ENCODE results near the gene CD9. TPM values are rescaled to one million over a fixed set of nuclear protein-coding genes. Genes with fewer than 3 reads are reported as not detected.
A peak's percentile ranks its signal among the peaks of the same experiment; 100 is the strongest.
"Not testable (repeated sequence)": the region's sequence is repeated elsewhere in the genome, so short reads cannot be mapped to it uniquely, and the experiment has no call there.

CD9 gene, protein sequence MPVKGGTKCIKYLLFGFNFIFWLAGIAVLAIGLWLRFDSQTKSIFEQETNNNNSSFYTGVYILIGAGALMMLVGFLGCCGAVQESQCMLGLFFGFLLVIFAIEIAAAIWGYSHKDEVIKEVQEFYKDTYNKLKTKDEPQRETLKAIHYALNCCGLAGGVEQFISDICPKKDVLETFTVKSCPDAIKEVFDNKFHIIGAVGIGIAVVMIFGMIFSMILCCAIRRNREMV
- total RNA-seq: 1 to 10 TPM; 1.5 to 2.3 TPM

DNA sequence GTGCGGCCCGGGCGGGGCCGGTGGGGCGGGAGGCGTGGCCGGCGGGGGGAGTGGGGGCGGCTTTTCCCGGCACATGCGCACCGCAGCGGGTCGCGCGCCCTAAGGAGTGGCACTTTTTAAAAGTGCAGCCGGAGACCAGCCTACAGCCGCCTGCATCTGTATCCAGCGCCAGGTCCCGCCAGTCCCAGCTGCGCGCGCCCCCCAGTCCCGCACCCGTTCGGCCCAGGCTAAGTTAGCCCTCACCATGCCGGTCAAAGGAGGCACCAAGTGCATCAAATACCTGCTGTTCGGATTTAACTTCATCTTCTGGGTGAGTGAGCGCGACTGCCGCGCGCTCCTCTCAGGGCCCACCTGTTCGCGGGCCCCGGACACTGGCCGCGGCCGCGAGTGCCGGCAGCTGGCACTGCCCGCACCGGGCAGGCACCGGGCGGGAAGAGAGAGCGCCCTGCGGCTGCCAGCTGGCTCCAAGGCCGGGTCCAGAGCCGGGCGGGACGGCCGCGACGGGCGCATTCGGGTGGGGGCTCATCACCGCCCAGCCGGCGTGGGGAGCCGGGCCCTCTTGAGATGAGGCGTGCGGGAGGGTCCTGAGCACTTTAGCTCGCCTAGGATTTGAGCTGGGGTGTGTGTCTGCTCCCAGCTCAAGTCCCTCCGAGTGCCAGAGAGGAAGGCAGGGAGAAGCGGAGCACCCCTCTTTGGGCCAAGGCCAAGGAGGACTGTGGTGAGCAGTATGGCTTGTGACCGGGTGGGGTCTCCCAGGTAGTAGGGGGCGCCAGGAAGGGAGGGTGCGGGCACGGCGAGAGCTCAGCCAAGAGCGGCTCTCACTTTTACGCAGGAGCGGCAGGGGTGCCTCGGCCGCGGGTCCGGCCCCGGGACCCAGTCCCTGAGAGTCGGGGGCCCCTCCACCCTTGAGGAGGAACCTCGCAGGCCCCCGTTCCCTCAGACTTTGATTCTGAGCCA is at the start of gene CD9:
TSS of gene CD9 (plus strand) at position 145 of the 957 bp plus-strand sequence. CDS start at position 245, 100 bp downstream.
- Mint-ChIP-seq H3K4me3 (peak within 1 kb of the TSS; percentile 24), H3K27me3 (peaks cover 49% of the 10 kb centered on the region), H3K36me3 (no peaks in the 10 kb centered on the region), H3K4me1 (ENCODE audit: low read depth) (peaks cover 6% of the 10 kb centered on the region), H3K9me3 (no peaks in the 10 kb centered on the region), H3K27ac (no peak within 1 kb of the TSS)
- DNase-seq: peak; percentile 32
- CTCF ChIA-PET: interaction anchor here (1.0 to 6.3 kb wide), 3 partner anchors 77 to 395 kb away, joined by 3 to 39 read pairs (median 8); no protein-coding TSS in a partner anchor
- POLR2A ChIA-PET: interaction anchor here (1.2 kb wide), 1 partner anchor 77 kb away, joined by 3 read pairs; no protein-coding TSS in a partner anchor
- intact Hi-C loops (cut with micrococcal nuclease): no loop called here

DNA sequence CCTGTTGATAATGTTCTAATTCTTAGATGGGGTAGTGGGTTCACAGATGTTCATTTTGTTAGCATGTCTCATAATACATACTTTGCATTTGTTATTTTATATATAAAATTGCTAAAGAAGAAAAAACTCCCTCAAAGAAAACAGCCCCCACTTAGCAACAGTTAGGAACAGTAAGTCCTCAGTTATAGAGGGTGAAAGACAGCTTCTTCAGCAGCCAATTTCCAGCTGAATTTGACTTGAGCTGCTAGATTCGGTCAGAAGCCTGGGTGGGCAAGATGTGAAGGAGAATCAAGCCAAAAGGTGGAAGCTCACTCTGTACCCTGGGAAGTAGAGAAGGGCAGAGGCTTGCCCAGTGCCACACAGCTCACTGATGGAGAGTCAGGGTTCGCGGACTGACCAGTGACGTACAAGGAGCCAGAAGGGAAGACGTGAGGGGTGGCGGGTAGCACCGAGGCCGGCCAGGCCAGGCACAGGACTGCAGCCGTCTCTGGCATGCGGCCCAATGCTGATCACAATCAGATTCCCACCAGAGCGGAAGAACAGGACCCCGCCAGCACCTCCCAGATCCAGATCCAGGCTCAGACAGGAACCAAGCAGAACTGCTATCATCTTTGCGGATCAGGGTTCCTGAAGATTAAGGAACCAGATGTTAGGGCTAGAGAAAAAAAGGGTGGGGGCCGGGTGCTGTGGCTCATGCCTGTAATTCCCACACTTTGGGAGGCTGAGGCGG is 45.3 kb upstream of the CD9 start:
- Mint-ChIP-seq H3K4me3 (no peak overlapping the region), H3K36me3 (no peaks in the 10 kb centered on the region), H3K9me3 (no peaks in the 10 kb centered on the region), H3K27me3 (peaks cover 2% of the 10 kb centered on the region), H3K27ac (no peak overlapping the region), H3K4me1 (ENCODE audit: low read depth) (no peaks in the 10 kb centered on the region)
- ChIA-PET POLR2A (no interaction called here), CTCF (interaction anchor here (1.0 kb wide), 1 partner anchor 117 kb away, joined by 3 read pairs; no protein-coding TSS in a partner anchor)
- no peak for DNase-seq
- intact Hi-C loops (cut with micrococcal nuclease): no loop called here

DNA sequence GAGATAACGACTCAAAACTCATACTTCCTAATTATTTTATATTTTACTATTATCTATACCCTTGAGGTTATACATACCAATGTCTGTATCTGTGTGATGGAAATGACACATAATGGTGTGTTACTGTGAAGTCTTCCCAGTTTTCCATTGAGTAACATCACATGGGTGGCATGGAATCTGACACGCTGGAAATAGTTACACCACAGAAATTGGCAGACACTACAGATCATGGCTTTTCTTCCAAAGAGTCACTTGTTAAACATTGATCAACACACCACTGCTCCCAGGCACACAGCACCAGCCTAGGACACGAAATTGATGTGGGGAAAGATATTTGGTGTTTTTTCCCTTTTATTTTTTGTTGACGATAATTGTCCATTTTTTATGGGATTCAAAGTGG is 42.7 kb upstream of the CD9 start:
- Mint-ChIP-seq H3K4me1 (ENCODE audit: low read depth) (no peaks in the 10 kb centered on the region), H3K9me3 (no peaks in the 10 kb centered on the region), H3K4me3 (no peak overlapping the region), H3K27ac (no peak overlapping the region), H3K36me3 (no peaks in the 10 kb centered on the region), H3K27me3 (peaks cover 6% of the 10 kb centered on the region)
- ChIA-PET POLR2A (no interaction called here), CTCF (interaction anchor here (2.4 kb wide), 1 partner anchor 38 kb away, joined by 8 read pairs; no protein-coding TSS in a partner anchor)
- intact Hi-C loops (cut with micrococcal nuclease): no loop called here
- DNase-seq: no peak

DNA sequence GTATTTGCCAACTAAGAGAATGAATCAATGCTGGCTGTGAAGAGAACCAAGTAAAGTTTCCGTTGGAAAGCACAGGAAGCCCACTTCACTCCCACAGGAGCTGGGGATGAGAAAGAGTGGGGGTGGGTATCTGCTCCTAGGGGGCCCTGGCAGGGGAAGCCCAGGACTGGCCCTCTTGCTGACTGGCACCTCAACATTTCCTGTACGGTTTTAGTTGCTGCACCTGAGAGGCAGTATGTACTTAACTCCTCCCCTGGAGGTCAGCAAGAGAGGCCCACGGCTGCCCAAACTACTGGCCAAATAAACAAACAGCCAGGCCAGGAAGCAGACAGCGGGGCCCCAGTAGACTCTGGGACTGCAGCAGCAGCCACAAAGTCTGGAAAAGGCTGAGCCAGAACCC is 41.9 kb upstream of the CD9 start:
- H3K27ac Mint-ChIP-seq: no peak overlapping the region
- H3K27me3 Mint-ChIP-seq: peaks cover 6% of the 10 kb centered on the region
- CTCF ChIA-PET: interaction anchor here (2.4 kb wide), 1 partner anchor 37 kb away, joined by 8 read pairs; no protein-coding TSS in a partner anchor
- no peak overlapping the region for H3K4me3 Mint-ChIP-seq
- intact Hi-C loops (cut with micrococcal nuclease): no loop called here
- no peaks in the 10 kb centered on the region for H3K9me3 Mint-ChIP-seq
- POLR2A ChIA-PET: no interaction called here
- DNase-seq: no peak
- H3K4me1 Mint-ChIP-seq (ENCODE audit: low read depth): no peaks in the 10 kb centered on the region
- H3K36me3 Mint-ChIP-seq: no peaks in the 10 kb centered on the region

DNA sequence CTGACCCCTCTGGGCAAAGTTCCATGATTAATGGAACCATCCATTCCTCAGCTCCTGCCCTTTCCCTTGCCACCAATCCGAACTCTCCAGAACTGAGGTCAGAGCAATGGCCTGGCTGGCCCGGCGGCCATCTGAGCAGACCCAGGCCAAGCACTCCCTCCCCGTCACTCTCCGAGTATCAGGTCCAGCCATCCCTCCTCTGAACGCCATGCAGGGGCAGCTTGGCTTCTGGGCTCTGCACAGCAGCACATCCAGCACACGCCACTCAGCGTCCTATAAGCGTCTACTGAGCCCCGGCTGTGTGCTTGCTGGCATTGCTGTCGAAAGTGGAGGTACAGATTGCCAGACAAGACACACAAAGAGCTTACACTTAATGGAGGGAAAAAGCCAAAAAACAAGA is 41.5 kb upstream of the CD9 start:
- DNase-seq: no peak
- intact Hi-C loops (cut with micrococcal nuclease): no loop called here
- Mint-ChIP-seq H3K4me3 (no peak overlapping the region), H3K9me3 (no peaks in the 10 kb centered on the region), H3K36me3 (no peaks in the 10 kb centered on the region), H3K27me3 (peaks cover 6% of the 10 kb centered on the region), H3K27ac (no peak overlapping the region), H3K4me1 (ENCODE audit: low read depth) (no peaks in the 10 kb centered on the region)
- POLR2A ChIA-PET: no interaction called here
- CTCF ChIA-PET: interaction anchor here (2.4 kb wide), 1 partner anchor 36 kb away, joined by 8 read pairs; no protein-coding TSS in a partner anchor

DNA sequence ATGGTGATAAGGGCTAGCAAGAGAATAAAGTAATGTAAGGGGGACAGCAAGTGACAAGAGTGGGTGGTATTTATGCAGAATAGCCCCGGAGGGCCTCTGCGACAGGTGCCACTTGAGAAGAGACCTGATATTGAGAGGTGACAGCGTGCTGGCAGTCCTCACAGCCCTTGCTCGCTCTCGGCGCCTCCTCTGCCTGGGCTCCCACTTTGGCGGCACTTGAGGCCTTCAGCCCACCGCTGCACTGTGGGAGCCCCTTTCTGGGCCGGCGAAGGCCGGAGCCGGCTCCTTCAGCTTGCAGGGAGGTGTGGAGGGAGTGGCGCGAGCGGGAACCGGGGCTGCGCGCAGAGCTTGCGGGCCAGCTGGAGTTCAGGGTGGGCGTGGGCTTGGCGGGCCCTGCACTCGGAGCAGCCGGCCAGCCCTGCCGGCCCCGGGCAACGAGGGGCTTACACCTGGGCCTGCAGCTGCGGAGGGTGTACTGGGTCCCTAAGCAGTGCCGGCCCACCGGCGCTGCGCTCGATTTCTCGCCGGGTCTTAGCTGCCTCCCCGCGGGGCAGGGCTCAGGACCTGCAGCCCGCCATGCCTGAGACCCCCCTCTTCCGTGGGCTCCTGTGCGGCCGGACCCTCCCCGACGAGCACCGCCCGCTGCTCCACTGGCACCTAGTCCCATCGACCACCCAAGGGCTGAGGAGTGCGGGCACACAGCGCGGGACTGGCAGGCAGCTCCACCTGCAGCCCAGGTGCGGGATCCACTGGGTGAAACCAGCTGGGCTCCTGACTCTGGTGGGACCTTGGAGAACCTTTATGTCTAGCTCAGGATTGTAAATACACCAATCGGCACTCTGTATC is 40.8 kb upstream of the CD9 start:
- H3K36me3 Mint-ChIP-seq; intact Hi-C loops (cut with micrococcal nuclease); POLR2A ChIA-PET; H3K27me3 Mint-ChIP-seq; H3K9me3 Mint-ChIP-seq; DNase-seq; H3K4me3 Mint-ChIP-seq; H3K27ac Mint-ChIP-seq; H3K4me1 Mint-ChIP-seq (ENCODE audit: low read depth): not testable (repeated sequence)
- CTCF ChIA-PET: interaction anchor here (1.3 to 2.4 kb wide), 2 partner anchors 36 to 120 kb away, joined by 3 to 8 read pairs; no protein-coding TSS in a partner anchor

DNA sequence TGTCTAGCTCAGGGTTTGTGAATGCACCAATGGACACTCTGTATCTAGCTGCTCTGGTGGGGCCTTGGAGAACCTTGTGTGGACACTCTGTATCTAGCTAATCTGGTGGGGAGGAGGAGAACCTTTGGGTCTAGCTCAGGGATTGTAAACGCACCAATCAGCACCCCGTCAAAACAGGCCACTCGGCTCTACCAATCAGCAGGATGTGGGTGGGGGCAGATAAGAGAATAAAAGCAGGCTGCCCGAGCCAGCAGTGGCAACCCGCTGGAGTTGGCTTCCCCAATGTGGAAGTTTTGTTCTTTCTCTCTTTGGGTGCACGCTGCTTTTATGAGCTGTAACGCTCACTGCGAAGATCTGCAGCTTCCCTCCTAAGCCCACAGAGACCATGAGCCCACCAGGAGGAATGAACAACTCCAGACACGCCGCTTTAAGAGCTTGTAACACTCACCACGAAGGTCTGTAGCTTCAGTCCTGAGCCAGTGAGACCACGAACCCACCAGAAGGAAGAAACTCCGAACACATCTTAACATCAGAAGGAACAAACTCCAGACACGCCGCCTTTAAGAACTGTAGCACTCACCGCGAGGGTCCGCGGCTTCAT is 40.1 kb upstream of the CD9 start:
- H3K27ac Mint-ChIP-seq; intact Hi-C loops (cut with micrococcal nuclease): not testable (repeated sequence)

DNA sequence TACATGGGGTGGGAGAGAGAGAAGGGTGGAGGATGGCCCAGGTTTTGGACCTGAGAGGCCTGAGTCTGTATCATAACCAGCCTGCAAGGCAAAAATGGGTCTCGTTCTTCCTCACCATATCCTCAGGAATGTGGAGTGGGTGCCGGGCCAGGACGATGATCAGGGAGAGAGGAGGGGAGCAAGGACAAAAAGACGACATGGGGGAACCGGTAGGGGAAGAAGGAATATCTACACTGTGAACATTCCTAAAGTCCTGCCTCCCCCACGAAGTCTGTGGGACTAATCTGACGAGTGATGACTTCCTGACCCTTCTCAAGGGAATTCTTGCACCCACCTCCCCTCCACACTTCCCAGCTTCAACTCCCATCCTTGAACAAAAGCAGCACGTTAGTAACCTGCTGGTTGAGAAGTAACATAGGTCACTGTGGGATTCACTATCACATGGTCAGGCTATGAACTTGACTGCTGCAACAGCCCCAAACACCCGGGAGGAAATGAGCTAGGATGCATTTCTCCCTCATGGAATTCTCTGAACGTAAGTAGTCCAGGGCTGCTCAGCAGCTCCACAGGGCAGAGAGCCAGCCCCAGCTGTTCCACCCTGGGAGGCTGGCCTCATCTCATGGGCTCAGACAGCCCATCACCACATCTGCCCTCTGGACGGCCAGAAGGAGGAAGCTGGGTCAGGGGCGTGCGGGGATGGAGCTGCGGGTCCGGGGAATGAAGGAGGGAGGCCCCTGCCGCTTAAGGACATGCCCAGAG is 38.9 kb upstream of the CD9 start:
- no peak for DNase-seq
- Mint-ChIP-seq H3K9me3 (no peaks in the 10 kb centered on the region), H3K36me3 (no peaks in the 10 kb centered on the region), H3K4me1 (ENCODE audit: low read depth) (no peaks in the 10 kb centered on the region), H3K27me3 (peaks cover 4% of the 10 kb centered on the region), H3K4me3 (no peak overlapping the region), H3K27ac (no peak overlapping the region)
- intact Hi-C loops (cut with micrococcal nuclease): no loop called here
- CTCF ChIA-PET: interaction anchor here (0.6 kb wide), 1 partner anchor 98 kb away, joined by 3 read pairs; no protein-coding TSS in a partner anchor
- POLR2A ChIA-PET: no interaction called here

More for the DNA sequence above, 40.1 kb upstream of the CD9 start:
- DNase-seq; H3K9me3 Mint-ChIP-seq; H3K4me1 Mint-ChIP-seq (ENCODE audit: low read depth); H3K36me3 Mint-ChIP-seq; POLR2A ChIA-PET; H3K4me3 Mint-ChIP-seq; H3K27me3 Mint-ChIP-seq: not testable (repeated sequence)
- CTCF ChIA-PET: interaction anchor here (1.3 kb wide), 1 partner anchor 119 kb away, joined by 3 read pairs; no protein-coding TSS in a partner anchor

DNA sequence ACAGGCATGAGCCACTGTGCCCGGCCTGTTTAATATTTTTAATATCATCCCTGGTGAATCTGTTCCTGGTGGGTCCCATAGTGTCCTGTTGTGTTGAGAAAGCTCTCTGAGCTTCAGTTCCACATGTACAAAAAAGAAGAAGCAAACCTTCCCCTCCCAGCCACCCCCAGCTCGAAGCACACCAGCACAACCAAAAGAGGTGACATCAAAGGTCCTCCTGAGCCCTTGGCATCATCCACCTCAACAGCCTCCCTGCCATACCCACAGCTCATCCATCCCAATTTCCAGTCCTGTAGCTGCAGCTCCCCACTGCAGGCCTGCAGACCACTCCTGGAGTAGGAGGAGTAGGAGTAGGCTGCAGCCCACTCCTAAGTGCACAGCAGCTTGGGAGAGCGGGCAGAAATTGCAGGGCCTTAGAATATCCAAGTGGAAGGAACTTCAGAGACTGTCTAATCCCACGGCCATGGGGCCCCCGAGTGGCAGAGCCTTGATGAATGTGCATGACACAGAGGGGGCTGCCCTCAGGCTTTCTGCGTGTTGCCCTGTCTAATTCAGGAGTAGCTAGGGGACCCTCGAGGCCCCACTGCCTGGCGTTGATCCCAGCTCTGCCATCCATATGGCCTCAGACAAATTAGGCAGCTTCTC is 36.7 kb upstream of the CD9 start:
- Mint-ChIP-seq H3K27me3 (peaks cover 6% of the 10 kb centered on the region), H3K36me3 (no peaks in the 10 kb centered on the region), H3K9me3 (no peaks in the 10 kb centered on the region), H3K27ac (no peak overlapping the region), H3K4me3 (no peak overlapping the region), H3K4me1 (ENCODE audit: low read depth) (peaks cover 15% of the 10 kb centered on the region)
- intact Hi-C loops (cut with micrococcal nuclease): no loop called here
- ChIA-PET CTCF (interaction anchor here (0.9 kb wide), 1 partner anchor 22 kb away, joined by 3 read pairs; no protein-coding TSS in a partner anchor), POLR2A (no interaction called here)
- DNase-seq: no peak

DNA sequence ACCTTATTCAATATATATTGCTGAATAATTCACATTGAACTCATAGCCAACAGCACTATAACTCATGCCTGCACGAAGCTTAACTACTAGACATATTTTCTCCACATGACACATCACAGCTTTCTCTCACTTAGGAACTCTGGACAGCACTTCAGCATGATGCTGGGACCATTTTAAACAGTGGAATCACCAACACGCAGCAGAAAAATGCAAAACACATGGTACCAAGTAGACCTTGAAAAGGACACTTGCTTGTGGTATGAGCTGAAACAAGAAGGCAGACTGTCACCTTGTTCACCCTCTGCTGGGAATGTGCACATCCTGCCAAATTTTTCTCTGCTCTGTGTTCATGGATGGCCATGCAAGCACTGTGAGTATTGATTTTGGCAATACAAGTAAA is 34.8 kb upstream of the CD9 start:
- H3K36me3 Mint-ChIP-seq: no peaks in the 10 kb centered on the region
- H3K9me3 Mint-ChIP-seq: no peaks in the 10 kb centered on the region
- ChIA-PET CTCF (interaction anchor here (0.6 to 1.1 kb wide), 2 partner anchors 30 to 112 kb away, joined by 3 to 4 read pairs; no protein-coding TSS in a partner anchor), POLR2A (no interaction called here)
- no peak for DNase-seq
- H3K4me1 Mint-ChIP-seq (ENCODE audit: low read depth): peaks cover 24% of the 10 kb centered on the region
- H3K27me3 Mint-ChIP-seq: peaks cover 4% of the 10 kb centered on the region
- intact Hi-C loops (cut with micrococcal nuclease): loop anchor here (5.0 kb wide), 1 partner anchor 98 kb away; no protein-coding TSS in a partner anchor
- no peak overlapping the region for H3K27ac Mint-ChIP-seq
- H3K4me3 Mint-ChIP-seq: no peak overlapping the region

All from activated CD4-positive, alpha-beta memory T cell treated with anti-CD3 and anti-CD28 coated beads for 36 hours (primary cell).